T follicular helper cell (primary cell): ENCODE results near the gene CHRNA9.
"Not testable (repeated sequence)": the region's sequence is repeated elsewhere in the genome, so short reads cannot be mapped to it uniquely, and the experiment has no call there.

Source experiments
- DNase-seq: peaks from one replicate; pipeline ENCODE4 v3.0.0-alpha.2; 2020; ENCODE audit warnings: low read depth
- total RNA-seq, 2 experiments: gene quantifications; one replicate each; lab custom pipeline; 2026; lab: John Stamatoyannopoulos, UW

CHRNA9 gene, protein sequence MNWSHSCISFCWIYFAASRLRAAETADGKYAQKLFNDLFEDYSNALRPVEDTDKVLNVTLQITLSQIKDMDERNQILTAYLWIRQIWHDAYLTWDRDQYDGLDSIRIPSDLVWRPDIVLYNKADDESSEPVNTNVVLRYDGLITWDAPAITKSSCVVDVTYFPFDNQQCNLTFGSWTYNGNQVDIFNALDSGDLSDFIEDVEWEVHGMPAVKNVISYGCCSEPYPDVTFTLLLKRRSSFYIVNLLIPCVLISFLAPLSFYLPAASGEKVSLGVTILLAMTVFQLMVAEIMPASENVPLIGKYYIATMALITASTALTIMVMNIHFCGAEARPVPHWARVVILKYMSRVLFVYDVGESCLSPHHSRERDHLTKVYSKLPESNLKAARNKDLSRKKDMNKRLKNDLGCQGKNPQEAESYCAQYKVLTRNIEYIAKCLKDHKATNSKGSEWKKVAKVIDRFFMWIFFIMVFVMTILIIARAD
- 0.06 to 0.09 reads per million in 2 experiments for total RNA-seq

DNA sequence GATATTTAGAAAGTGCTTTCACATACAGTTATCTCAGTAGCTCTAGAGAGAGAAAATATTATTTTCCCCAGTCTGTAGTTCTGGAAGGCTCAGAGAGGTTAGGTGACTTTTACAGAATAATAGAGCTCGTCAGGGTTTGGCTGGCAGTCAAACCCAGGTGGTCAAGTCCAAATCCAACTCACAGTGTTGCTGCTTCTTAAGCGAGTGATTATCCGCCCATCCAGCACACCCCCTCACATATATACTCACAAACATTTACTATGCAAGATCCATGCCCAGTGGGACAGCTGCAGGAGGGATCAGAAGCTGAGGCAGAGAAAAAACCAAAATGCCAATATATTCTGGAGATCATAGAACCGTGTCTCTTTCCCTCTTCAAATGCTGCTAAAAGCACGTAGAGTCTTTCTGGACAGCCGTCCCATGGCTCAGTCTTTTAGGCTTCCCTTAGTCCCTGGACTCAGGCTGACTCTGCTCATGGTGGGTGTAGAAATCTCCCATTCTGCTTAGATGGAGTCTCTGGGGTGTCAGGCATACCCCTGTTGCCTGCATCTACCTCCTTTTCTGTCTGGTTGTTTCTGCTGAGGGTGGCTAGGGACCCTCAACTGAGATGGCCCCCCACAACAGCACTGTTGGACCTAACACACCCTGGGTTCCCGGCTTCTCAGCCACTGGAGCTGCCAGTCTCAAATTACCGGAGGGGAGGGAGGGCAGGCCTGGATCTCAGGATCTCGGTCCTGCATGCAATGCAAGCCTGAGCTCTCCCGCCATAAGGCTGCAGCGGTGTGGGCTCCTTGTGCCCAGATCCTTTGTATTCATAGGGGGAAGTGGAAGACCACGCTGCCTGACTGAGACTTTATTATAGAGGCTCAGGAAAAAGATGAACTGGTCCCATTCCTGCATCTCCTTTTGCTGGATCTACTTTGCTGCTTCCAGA, at the start of gene CHRNA9:
TSS of gene CHRNA9 (plus strand) at position 743 of the 934 bp plus-strand sequence. CDS start at position 878, 135 bp downstream.
- no peak for DNase-seq

DNA sequence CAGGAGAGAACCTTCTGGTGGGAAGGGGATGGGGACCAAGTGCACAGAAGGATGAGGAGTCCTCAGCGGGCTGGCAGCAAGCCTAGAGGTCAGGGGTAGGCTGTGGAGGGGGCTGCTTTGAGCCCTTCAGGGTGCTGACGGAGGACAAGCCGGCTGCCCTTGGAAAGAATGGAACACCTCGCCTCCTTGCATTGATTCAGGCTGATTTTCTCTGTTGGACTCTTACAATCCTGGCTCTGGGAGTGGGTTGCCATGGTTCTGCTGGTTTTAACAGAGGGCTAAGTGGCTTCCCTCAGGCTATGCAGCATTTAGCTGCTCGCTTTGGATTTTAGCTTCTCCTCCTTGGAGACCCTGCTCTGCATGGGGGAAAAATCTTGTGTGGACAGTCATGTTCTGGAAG, 49.4 kb upstream of the CHRNA9 start:
- no peak for DNase-seq

DNA sequence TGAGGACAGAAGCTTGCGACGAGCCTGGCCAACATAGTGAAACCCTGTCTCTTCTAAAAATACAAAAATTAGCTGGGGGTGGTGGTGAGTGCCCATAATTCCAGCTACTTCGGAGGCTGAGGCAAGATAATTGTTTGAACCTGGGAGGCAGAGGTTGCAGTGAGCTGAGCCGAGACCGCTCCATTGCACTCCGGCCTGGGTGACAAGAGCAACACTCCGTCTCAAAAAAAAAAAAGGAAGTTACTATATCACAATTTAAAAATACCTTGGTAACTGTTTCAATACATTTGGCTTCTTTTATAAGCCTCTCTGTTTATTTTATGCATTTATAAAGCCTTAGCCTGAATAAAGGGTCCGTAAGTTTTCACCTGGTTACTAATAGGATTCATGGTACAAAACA, 46.6 kb upstream of the CHRNA9 start:
- no peak for DNase-seq

DNA sequence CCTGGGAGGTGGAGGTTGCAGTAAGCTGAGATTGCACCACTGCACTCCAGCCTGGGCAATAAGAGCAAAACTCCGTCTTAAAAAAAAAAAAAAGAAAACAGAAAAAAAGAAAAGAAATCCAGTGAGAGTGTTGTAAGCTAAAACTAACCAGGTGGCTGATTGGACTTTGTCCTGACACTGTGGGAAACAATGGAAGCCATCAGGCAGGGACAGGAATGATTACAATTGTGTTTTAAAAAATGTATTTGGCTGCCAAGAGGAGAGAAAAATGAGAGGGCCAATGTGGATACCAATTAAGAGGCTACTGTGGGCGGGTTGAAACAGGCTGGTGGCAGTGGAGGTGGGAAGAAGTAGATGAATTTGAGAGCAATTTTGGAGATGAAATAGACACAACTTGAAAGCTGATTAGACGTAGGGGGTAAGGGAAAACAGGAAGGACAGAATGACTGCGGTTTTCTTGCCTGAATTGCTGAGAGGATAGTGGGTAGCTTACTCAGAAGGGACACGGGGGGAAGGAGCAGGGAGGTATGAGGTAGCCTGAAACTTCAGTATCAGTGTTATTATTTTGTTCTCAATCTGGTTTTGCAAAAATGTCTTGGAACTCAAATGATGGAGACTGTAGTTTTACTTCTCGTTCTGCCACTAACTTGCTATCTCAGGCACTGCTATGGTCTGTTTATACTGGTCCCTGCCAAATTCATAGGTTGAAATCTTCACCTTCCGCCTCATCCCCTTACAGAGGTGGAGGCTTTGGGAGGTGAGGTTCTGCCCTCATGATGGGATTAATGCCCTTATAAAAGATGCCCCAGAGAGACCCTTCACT, 45.6 kb upstream of the CHRNA9 start:
- DNase-seq, result no peak

DNA sequence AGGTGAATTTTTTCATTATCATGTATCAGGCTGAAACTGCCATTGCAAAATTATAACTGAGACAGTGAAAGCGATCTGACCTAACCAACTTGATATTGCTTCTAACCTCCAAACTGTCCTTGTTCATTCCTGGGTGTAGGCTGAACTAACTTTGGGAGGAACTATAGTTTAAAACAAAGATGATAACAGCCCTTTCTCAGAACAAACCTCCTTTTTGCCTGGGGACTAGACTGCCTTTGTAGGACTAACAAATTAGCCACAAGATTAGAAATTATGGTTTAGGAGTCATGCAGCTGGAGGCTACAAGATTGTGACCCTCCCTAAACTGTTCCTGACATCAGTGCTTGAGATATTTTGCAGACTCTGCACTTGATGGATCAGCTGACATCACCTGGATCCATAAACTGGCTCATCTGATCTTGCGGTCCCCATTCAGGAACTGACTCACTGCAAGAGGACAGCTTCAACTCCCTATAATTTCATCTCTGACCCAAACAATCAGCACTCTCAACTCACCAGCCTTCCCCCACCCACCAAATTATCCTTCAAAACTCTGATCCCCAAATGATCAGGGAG, 44.4 kb upstream of the CHRNA9 start:
- not testable (repeated sequence) for DNase-seq

DNA sequence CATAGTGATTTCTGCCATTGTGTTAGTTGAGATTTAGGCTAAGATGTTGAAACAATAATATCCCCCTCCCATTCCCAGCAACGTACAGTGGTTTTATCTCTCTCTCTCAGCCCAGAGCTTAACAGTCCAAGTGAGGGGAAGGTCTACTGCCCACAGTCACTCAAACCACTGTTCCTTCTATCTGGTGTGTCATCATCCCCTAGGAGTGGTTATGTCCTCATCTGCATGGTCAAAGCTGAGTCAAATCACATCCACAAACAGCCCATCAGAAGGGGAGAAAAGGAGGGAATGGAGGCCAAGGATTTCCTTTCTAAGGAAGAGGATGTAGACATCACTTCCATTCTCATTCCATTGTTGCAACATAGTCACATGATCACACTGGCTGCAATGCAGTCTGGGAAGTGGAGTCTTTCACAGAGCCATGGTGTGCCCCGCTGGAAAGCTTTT, 42.8 kb upstream of the CHRNA9 start:
- DNase-seq, result no peak

DNA sequence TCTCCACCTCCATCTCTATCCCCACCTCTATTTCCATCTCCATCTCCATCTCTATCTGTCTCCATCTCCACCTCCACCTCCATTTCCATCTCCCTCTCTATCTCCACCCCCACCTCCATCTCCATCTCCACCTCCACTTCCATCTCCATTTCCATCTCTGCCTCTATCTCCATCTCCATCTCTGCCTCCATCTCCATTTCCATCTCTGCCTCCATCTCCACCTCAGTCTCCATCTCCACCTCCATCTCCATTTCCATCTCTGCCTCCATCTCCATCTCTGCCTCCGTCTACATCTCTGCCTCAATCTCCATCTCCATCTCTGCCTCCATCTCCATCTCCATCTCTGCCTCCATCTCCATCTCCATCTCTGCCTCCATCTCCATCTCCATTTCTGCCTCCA, 40.8 kb upstream of the CHRNA9 start:
- DNase-seq, result no peak

DNA sequence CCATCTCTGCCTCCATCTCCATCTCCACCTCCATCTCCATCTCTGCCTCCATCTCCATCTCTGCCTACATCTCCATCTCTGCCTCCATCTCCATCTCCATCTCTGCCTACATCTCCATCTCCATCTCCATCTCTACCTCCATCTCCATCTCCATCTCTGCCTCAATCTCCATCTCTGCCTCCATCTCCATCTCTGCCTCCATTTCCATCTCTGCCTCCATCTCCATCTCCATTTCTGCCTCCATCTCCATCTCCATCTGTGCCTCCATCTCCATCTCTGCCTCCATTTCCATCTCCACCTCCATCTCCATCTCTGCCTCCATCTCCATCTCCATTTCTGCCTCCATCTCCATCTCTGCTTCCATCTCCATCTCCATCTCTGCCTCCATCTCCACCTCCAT, 40.1 kb upstream of the CHRNA9 start:
- DNase-seq, result not testable (repeated sequence)

DNA sequence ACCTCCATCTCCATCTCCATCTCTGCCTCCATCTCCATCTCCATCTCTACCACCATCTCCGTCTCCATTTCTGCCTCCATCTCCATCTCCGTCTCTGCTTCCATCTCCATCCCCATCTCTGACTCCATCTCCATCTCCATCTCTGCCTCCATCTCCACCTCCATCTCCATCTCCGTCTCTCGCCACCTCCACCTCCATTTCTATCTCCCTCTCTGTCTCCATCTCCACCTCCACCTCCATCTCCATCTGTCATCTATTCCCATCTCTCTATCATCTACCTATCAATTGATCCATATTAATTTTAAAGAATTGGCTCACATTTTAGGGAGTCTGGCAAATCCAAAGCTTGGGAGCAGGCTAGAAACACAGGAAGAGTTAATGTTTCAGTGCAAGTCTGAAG, 39.6 kb upstream of the CHRNA9 start:
- DNase-seq, result no peak

DNA sequence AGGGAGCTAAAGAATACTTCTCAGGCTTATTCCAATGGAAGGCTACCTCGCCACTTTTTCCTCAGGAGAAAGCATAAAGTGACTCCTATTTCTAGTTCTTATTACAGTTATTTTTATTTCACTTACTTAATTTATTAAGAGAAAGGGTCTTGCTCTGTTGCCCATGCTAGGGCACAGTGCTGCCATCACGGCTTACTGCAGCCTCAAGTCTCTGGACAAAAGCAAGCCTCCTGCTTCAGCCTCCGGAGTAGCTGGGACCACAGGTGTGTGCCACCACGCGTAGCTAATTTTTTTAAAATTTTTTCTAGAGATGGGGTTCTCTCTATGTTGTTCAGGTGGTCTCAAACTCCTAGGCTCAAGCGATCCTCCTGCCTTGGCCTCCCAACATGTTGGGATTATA, 36.0 kb upstream of the CHRNA9 start:
- DNase-seq, result no peak

DNA sequence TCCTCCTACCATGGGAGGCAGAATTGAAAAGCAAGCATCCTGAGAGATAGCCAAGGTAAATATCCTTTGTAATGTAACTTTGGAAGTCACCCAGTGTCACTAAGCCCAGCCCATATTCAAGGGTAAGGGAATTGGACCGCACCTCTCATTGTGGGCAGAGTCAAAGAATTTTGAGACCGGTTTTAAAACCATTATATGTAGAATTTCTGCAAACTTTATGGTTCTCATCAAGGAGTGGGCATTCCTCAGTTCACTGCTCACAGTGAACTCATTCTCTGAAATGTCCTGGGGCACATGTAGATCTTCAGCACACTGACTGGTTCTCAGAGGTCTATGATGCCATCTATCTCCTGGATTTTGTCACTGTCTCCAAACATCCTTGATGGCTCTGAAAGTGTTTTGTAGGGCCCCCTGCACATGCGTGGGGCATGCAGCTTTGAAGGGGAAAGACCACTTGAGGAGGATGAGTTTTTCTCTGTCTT, 35.3 kb upstream of the CHRNA9 start:
- DNase-seq, result no peak

DNA sequence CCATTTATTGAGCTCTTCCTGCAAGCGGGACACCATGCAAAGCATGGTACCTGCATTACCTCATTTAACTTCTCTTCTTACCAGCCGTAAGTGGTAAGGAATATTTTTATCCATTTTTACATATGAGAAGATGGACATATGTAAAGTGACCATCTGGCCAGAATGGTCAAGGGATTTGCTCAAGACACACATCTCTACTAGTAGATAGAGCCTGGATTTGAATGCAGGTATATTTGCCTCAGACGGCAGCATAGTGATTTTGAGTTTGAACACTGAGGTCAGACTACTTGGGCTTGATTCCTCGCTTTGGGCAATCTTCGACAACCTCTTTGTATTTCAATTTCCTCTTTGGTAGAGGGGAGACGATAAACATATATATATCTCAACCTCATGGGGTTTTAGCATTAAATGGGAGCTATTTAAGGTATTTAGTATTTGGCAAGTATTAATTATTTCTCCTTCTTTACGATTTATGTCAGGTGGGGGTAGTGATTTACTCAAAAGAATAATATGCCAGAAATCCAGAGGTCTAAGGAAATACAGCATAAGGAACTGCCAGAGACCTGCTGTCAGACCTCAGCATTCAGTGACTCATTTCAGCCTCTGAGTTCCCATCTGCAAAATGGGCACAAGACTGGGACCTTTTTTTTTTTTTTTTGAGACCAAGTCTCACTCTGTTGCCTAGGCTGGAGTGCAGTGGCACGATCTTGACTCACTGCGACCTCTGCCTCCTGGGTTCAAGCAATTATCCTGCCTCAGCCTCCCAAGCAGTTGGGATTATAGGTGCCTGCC, 34.6 kb upstream of the CHRNA9 start:
- no peak for DNase-seq

DNA sequence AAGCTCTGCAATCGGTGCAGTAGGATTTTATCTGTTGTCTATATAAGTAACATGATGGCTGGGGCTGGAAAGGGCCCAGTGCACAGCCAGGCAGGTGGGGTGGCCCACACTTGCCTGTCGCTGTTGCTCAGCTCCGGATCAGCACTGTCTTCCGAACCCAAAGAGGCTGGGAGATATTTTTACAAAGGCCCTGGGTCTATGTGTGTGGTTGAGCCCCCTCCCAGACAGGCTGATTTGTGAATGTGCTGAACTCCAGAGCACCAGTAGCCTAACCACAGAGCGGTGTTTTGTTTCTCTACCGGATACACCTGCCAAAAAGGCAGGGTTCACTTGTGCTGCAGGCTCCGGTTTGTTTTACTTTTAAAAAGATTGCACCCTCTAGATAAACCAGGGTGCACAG, 33.5 kb upstream of the CHRNA9 start:
- DNase-seq, result peak; percentile 77

DNA sequence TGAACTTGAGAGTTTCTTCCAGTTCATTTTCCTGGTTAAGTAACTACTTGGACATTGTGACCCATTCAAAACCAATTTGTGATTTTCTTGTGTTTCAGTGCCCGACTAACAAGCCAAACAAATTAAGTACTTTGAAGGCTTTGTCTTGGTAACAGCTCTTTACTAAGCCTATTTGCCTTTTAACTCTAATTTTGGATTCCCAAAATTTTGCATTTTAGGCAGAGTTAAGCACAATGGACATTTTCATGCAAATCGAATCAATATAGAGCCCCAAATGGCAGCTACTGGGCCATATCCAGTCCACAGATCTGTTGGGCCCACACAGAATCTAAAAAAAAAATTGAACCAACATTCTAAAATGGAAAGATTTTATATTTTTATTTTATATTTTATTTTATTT, 31.4 kb upstream of the CHRNA9 start:
- DNase-seq, result no peak

DNA sequence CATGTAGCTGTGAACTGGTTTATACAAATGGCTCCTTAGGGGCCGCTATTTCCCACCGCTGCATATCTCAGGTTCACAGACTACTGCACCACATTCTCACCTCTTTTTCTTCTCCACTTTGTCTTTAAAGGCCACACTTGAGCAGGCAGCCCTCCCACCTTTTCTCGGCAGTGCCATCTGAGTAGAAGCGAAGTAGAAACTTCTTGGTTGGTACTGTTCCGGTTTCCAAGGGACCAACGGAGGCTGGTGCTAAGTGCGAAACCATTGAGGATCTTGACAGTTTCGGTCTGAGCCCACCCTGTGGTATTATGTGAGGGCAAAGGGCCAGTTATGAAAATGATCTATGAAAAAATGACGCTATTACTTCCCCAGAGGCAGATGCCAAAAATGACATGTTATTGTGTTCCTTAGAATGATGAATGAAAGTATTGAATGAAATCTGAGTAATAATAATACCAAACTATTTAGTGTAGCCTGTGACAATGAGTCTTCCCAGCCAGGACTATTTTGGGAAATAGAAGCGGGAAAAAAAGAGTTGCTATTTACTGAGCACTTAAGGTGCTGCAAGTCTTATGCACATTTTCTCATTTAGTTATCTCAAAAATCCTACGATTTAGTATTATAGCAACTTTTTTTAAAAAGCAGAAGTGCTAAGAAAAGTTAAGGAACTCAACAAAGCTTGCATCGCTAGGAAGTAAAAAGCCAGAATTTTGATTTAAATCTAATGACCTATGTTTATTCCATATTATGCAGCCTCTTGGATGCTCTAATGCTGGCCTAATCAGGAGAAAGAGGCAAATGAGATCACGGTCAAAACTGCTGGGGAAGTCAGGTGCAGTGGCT, 29.6 kb upstream of the CHRNA9 start:
- no peak for DNase-seq

DNA sequence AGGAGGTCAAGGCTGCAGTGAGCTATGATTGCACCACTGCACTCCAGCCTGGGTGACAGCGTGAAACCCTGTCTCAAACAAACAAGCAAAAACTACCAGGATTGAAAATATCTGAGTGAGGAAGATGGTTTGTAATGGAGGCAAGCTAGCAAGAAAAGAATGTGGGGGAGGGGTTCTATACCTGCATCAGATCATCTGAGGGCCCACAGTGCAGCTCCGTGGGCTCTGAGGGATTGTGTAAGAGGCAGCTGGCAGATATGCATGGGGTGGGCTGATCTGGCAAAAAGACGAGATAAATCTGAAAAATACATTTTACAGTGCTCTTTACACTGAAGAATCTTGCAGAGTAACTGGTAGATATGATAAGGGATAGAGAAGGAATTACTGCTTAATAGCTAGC, 28.9 kb upstream of the CHRNA9 start:
- no peak for DNase-seq

DNA sequence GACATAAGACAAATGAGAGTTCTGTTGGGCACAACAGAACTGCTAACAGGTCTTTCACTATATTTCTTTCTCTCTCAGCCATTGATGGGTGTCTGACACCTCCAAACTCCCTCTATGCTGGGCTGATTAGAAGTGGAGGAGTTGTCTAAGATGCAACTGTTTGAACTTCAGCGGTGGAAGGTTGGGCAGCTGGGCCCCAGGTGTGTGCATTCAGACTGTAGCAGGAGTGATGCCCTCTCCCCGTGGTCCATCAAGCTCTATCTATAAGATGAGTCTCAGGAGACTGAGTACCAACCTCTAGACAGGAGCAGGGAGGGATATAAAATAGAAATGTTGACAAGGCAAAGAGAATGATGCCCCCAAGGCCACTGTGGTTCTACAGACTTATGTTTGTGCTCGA, 28.2 kb upstream of the CHRNA9 start:
- DNase-seq, result no peak

DNA sequence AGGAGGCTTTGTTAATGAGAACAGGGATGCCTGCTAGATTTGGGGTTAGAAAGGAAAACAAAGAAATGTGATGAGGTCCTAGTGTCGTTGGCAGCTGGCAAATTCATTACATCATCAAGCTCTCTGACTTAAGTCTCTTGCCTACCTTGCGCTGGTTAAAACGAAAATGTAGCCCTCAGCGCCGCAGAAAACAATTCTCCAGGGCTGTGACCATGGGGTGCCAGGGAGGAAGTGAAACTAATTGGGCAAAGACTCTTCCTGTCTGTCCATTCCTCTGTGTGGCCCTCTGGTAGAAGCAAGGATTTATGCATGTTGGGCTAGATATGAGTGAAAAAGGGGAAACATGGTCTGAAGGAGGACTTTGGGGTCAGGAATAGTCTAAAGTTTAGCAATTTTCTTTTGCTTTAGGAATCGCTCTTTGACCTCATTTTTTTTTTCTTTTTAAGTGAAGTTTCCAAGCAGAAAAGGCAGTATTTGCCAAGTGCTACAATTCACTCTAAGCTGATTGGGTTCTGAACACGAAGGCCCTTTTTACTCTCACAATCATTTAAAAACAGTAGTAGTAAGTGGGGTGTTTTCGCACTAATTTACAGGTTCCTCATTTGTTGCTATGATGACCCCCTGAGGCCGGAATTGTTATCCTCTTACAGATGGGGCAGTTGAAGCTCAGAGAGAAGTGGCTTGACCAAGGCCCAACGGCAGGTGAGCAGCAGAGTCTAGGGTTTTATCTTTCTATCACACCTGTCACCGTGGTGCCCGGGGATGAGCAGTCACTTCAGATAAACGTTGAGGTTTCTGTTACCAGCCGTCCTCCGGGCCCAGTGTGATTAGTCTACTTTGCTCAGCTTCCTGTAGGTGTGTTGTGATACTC, 27.3 kb upstream of the CHRNA9 start:
- DNase-seq, result peak; percentile 61
